NB4 (cell line): ENCODE data around the gene DSP.

ENCODE experiments used
- CTCF ChIP-seq: IDR thresholded peaks from one replicate; pipeline ENCODE4 v1.5.1; 2012; ENCODE audit warnings: low read depth, low read length
- MYC ChIP-seq: IDR thresholded peaks from 2 replicates; pipeline ENCODE4 v1.6.1; 2011; ENCODE audit warnings: low read depth, low read length
- POLR2A ChIP-seq: IDR thresholded peaks from 2 replicates; pipeline ENCODE4 v1.6.1; 2011; ENCODE audit warnings: mild to moderate bottlenecking; ENCODE audit not compliant: insufficient read length; ENCODE audit errors: extremely low read depth
- TF ChIP-seq, protein P1 (sequence below): IDR thresholded peaks from 2 replicates; pipeline ENCODE4 v1.6.1; 2011; ENCODE audit warnings: low read depth, low read length

GRCh38 chr6:7532821-7533220 is 8.7 kb upstream of the DSP start:
- TF ChIP-seq CTCF = no peak
- no peak for TF ChIP-seq POLR2A
- no peak for TF ChIP-seq MYC
- TF ChIP-seq, protein P1, sequence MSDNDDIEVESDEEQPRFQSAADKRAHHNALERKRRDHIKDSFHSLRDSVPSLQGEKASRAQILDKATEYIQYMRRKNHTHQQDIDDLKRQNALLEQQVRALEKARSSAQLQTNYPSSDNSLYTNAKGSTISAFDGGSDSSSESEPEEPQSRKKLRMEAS = no peak
